ENCODE results near the gene KCNE2.

DNA sequence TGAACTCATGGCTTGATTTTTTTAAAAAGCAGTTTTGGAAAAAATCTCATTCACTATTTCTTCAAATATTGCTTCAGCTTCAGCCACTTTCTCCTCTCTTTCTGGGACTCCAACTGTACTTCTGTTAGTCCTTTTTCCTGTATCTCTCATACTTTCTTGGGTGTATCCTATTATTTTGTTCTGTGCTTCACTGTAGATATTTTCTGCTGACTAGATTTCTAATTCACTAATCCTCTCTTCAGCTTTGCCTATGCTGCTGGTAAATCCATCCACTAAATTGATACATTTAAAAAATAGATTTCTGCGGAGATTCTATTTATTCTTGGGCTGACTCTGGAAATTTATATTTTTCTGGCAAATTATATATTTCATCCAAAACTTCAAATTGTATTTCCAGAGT, 4.9 kb upstream of the KCNE2 start:
- TF ChIP-seq EZH2 (IDR thresholded peaks at IDR 0.05; ENCODE audit: low read depth, unreplicated experiment) (no peak), CREB1 (CRISPR knock-in tag; IDR thresholded peaks at IDR 0.05; ENCODE audit: low read depth) (no peak), POLR2AphosphoS5 (IDR thresholded peaks at IDR 0.05; ENCODE audit: low read depth) (no peak), EZH2phosphoT487 (IDR thresholded peaks at IDR 0.05; ENCODE audit: unreplicated experiment) (no peak), JUNB (IDR thresholded peaks at IDR 0.05; ENCODE audit: unreplicated experiment) (no peak), NANOG (IDR thresholded peaks at IDR 0.05; ENCODE audit: borderline replicate concordance) (no peak), STAT1 (IDR thresholded peaks at IDR 0.05; ENCODE audit: unreplicated experiment) (no peak)
- TF ChIP-seq, protein P1, sequence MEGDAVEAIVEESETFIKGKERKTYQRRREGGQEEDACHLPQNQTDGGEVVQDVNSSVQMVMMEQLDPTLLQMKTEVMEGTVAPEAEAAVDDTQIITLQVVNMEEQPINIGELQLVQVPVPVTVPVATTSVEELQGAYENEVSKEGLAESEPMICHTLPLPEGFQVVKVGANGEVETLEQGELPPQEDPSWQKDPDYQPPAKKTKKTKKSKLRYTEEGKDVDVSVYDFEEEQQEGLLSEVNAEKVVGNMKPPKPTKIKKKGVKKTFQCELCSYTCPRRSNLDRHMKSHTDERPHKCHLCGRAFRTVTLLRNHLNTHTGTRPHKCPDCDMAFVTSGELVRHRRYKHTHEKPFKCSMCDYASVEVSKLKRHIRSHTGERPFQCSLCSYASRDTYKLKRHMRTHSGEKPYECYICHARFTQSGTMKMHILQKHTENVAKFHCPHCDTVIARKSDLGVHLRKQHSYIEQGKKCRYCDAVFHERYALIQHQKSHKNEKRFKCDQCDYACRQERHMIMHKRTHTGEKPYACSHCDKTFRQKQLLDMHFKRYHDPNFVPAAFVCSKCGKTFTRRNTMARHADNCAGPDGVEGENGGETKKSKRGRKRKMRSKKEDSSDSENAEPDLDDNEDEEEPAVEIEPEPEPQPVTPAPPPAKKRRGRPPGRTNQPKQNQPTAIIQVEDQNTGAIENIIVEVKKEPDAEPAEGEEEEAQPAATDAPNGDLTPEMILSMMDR (conservative IDR thresholded peaks at IDR 0.05; ENCODE audit: low read depth in 2 of 2): no peak
- TF ChIP-seq, protein P2, sequence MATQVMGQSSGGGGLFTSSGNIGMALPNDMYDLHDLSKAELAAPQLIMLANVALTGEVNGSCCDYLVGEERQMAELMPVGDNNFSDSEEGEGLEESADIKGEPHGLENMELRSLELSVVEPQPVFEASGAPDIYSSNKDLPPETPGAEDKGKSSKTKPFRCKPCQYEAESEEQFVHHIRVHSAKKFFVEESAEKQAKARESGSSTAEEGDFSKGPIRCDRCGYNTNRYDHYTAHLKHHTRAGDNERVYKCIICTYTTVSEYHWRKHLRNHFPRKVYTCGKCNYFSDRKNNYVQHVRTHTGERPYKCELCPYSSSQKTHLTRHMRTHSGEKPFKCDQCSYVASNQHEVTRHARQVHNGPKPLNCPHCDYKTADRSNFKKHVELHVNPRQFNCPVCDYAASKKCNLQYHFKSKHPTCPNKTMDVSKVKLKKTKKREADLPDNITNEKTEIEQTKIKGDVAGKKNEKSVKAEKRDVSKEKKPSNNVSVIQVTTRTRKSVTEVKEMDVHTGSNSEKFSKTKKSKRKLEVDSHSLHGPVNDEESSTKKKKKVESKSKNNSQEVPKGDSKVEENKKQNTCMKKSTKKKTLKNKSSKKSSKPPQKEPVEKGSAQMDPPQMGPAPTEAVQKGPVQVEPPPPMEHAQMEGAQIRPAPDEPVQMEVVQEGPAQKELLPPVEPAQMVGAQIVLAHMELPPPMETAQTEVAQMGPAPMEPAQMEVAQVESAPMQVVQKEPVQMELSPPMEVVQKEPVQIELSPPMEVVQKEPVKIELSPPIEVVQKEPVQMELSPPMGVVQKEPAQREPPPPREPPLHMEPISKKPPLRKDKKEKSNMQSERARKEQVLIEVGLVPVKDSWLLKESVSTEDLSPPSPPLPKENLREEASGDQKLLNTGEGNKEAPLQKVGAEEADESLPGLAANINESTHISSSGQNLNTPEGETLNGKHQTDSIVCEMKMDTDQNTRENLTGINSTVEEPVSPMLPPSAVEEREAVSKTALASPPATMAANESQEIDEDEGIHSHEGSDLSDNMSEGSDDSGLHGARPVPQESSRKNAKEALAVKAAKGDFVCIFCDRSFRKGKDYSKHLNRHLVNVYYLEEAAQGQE (IDR thresholded peaks at IDR 0.05; ENCODE audit: unreplicated experiment): no peak
- TF ChIP-seq, protein P3, sequence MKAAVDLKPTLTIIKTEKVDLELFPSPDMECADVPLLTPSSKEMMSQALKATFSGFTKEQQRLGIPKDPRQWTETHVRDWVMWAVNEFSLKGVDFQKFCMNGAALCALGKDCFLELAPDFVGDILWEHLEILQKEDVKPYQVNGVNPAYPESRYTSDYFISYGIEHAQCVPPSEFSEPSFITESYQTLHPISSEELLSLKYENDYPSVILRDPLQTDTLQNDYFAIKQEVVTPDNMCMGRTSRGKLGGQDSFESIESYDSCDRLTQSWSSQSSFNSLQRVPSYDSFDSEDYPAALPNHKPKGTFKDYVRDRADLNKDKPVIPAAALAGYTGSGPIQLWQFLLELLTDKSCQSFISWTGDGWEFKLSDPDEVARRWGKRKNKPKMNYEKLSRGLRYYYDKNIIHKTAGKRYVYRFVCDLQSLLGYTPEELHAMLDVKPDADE (IDR thresholded peaks at IDR 0.05): no peak

All from GM23338 (cell line).